Cardiac fibroblast (primary cell): ENCODE results near the gene DBR1.
"Not testable (repeated sequence)": the region's sequence is repeated elsewhere in the genome, so short reads cannot be mapped to it uniquely, and the experiment has no call there.

Experiments used
- DNase-seq, 2 donors: peaks; one replicate each; pipeline versions ENCODE4 v3.0.0 to v3.0.0-alpha.2; 2010; ENCODE audit warnings: low read depth in 2 of 2
- H3K4me3 ChIP-seq, 2 donors: replicated peaks in 1 of 2; 1 replicate in 1 of 2; 2 replicates in 1 of 2; pipeline ENCODE4 v1.5.1; 2011; ENCODE audit warnings: low read depth in 2 of 2, low read length in 2 of 2, mild to moderate bottlenecking in 2 of 2, moderate library complexity in 1 of 2
- TF ChIP-seq, protein P1 (sequence below): IDR thresholded peaks from one replicate; pipeline ENCODE4 v1.5.1; 2011; ENCODE audit warnings: low read depth, mild to moderate bottlenecking, low read length, inconsistent platforms

DBR1 gene

DNA sequence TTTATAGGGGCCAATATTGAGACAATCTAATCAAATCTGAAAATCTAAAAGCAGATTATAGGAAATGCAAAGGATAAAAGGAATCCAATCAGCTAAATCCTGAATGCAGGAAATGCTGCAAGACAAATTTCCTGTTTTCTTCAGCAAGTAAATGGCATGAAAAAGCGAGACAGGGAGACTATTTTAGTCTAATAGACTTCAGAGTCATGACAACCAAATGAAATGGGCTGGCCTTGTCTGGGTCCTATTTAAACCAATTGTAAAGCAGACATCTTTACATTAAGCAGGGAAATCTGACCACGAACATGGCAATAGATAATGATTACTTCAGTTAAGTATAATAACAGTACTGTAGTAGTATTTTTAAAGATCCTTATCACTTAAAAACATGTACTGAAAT is 2.1 kb downstream of the DBR1 start:
- no peak for DNase-seq
- TF ChIP-seq, protein P1, sequence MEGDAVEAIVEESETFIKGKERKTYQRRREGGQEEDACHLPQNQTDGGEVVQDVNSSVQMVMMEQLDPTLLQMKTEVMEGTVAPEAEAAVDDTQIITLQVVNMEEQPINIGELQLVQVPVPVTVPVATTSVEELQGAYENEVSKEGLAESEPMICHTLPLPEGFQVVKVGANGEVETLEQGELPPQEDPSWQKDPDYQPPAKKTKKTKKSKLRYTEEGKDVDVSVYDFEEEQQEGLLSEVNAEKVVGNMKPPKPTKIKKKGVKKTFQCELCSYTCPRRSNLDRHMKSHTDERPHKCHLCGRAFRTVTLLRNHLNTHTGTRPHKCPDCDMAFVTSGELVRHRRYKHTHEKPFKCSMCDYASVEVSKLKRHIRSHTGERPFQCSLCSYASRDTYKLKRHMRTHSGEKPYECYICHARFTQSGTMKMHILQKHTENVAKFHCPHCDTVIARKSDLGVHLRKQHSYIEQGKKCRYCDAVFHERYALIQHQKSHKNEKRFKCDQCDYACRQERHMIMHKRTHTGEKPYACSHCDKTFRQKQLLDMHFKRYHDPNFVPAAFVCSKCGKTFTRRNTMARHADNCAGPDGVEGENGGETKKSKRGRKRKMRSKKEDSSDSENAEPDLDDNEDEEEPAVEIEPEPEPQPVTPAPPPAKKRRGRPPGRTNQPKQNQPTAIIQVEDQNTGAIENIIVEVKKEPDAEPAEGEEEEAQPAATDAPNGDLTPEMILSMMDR: no peak
- H3K4me3 ChIP-seq: no peak overlapping the region

DNA sequence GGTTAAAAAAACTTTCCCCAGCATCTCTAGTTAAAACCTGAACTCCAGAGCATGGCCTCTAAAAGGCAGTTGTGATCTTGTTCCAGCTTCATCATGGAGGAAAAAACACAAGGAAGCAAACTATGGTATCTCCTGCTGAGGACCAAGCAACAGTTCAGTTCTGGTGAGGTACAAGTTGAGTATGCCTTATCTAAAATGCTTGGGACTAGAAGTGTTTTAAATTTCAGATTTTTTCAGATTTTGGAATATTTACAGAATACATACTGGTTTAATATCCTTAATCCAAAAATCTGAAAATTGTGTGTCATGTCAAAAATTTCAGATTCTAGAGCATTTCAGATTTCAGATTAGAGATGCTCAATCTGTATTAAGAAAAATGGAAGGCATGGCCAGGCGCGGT is 9.7 kb downstream of the DBR1 start:
- TF ChIP-seq, protein P1: no peak
- no peak for DNase-seq
- H3K4me3 ChIP-seq: no peak overlapping the region

DNA sequence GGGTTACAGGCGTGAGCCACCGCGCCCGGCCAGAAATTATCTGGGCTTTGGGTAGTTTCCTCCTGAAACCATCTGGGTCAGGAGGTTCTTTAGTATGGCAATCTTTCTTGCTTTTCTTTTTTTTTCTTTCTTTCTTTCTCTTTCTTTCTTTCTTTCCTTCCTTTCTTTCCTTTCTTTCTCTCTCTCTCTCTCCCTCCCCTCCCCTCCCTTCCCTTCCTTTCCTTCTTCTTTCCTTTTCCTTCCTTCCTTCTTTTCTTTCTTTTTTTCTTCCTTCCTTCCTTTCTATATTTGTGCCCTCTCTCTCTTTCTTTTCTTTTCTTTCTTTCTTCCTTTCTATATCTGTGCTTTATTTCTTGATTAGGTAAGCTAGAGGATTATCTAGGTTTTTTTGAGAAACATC is 17.0 kb downstream of the DBR1 start:
- no peak overlapping the region for H3K4me3 ChIP-seq
- TF ChIP-seq, protein P1: no peak
- DNase-seq: no peak

DNA sequence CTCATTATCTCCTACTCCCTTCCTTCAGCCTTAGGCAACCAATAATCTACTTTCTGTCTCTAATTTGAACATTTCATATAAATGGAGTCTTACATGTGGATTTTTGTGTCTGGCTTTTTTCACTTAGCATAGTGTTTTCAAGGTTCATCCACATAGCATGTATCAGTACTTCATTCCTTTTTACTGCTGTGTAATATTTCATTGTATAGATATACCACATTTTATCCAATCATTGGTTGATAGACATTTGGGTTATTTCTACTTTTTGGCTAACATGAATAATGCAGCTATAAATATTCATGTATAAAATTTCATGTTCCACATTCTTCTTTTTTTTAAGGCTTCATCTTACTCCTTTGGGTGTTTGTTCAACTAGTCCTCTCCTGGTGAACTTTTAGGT is 20.2 kb downstream of the DBR1 start:
- no peak for DNase-seq
- H3K4me3 ChIP-seq: no peak overlapping the region
- TF ChIP-seq, protein P1: no peak

DNA sequence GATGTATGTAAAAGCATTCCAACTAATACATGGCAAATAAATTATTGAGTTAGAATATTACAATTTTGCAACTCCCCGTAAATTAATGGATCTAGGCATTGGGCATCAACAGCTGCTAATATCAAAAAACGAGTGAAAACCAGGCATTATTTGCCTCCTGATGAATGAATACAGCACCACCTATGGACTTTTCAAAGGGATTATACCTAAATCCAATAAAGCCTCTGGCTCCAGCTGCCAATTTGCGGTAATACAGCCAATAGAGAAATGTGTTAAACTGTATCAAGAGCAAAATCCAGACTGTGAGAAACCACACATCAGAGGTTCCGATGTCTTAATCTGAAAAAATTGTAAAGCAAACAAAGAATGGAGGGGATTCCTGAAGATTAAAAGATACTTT is 26.2 kb downstream of the DBR1 start:
- no peak for DNase-seq
- H3K4me3 ChIP-seq: no peak overlapping the region

DNA sequence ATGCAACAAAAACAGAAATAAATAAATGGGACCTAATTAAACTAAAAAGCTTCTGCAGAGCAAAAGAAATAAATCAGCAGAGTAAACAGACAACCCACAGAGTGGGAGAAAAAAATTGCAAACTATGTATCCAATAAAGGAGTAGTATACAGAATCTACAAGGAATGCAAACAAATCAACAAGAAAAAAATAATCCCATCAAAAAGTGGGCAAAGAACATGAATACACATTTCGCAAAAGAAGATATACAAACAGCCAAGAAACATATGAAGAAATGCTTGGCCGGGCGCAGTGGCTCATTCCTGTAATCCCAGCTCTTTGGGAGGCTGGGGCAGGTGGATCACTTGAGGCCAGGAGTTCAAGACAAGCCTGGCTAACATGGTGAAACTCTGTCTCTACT is 32.5 kb downstream of the DBR1 start:
- not testable (repeated sequence) for DNase-seq, H3K4me3 ChIP-seq

More for the DNA sequence above, 26.2 kb downstream of the DBR1 start:
- TF ChIP-seq, protein P1: no peak

DNA sequence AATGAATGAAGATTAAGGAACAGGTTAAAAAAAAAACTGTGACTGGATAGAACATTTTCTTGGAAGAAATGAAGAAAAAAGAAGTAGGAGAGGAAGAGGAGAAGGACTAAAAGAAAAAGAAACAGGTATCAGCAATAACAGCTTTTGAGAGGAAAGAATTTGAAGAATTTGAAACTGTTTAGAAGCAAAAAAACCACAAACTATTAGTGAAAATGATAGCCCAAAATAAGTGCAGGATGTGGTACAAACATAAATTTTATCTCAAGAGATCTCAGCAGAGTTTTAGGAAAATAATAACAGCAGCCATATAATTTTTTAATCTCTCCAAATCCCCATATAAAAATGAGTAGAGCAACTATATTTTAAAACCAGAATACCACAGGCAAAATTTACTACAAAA is 33.8 kb downstream of the DBR1 start:
- H3K4me3 ChIP-seq: no peak overlapping the region
- no peak for DNase-seq
- TF ChIP-seq, protein P1: no peak
